Uterus (tissue), 4 donors: ENCODE data around the gene PRPF19. TPM values are rescaled to one million over a fixed set of nuclear protein-coding genes. Genes with fewer than 3 reads are reported as not detected.

Experiments
- DNase-seq, 2 donors: peaks; one replicate each; pipeline ENCODE4 v3.0.0-alpha.2; 2019 to 2020
- H3K27ac ChIP-seq, 2 donors: fragments of 200-600 bp; sonication (generic); 1 replicate in 1 of 2; 2 replicates in 1 of 2; pipeline ENCODE4 v1.5.1; 2016 to 2018
- H3K27me3 ChIP-seq, 2 donors: fragments of 200-600 bp; sonication (generic); one replicate each; pipeline ENCODE4 v1.5.1; 2018 to 2019; ENCODE audit warnings: control low read depth in 1 of 2
- H3K36me3 ChIP-seq, 2 donors: fragments of 200-600 bp; sonication (generic); one replicate each; pipeline ENCODE4 v1.5.1; 2019; ENCODE audit warnings: control low read depth in 1 of 2
- H3K4me1 ChIP-seq, 2 donors: fragments of 200-600 bp; sonication (generic); one replicate each; pipeline ENCODE4 v1.5.1; 2018 to 2019; ENCODE audit warnings: control low read depth in 1 of 2
- H3K4me3 ChIP-seq, 2 donors: fragments of 200-600 bp; sonication (generic); 1 replicate in 1 of 2; 2 replicates in 1 of 2; pipeline ENCODE4 v1.5.1; 2018 to 2019; ENCODE audit warnings: mild to moderate bottlenecking in 1 of 2
- H3K9me3 ChIP-seq, 2 donors: fragments of 200-600 bp; sonication (generic); one replicate each; pipeline ENCODE4 v1.5.1; 2019; ENCODE audit warnings: control low read depth in 1 of 2
- CTCF ChIP-seq, 4 experiments: fragments of 200-600 bp in 2 of 4; fragments of 450-650 bp in 2 of 4; sonication (generic) in 2 of 4; IDR thresholded peaks; one replicate each; pipeline ENCODE4 v1.5.1; 2016 to 2019; ENCODE audit warnings: antibody characterized with exemption in 4 of 4, mild to moderate bottlenecking in 2 of 4, moderate library complexity in 1 of 4
- POLR2A ChIP-seq, 2 donors: fragments of 450-650 bp; IDR thresholded peaks; one replicate each; pipeline ENCODE4 v1.6.1; 2016; ENCODE audit warnings: antibody characterized with exemption in 2 of 2, mild to moderate bottlenecking in 1 of 2, moderate library complexity in 1 of 2
- intact Hi-C: fragments of 100-400 bp; cut with DNase I; formaldehyde crosslinking; loops from one replicate; pipeline ENCODE4 v1.15.1; 2023; ENCODE audit warnings: low total_unique reads
- total RNA-seq, 4 donors: library from RNA; depleted of rRNA in 3 of 4; stranded (reverse); fragments of >200 nt in 3 of 4; gene quantifications; one replicate each; pipeline versions ENCODE4 v1.1.0 to v1.2.4, GENCODE V29; 2014 to 2023
- donor health status: DM: yes; HTN: yes; CAD: no.

The PRPF19 gene
- total RNA-seq, 4 donors from 2014 or later, result 19.4 to 70.1 (median 50.2) TPM

GRCh38 chr11:60927061-60927592 is 20.7 kb upstream of the PRPF19 start:
- no peaks in the 10 kb centered on the region for H3K27me3 ChIP-seq
- peaks cover 0 to 21% of the 10 kb centered on the region in 2 donors for H3K4me1 ChIP-seq
- TF ChIP-seq CTCF (IDR thresholded peaks at IDR 0.05), result no peak
- no peak for TF ChIP-seq POLR2A (IDR thresholded peaks at IDR 0.05)
- intact Hi-C loops, result no loop called here
- no peak for DNase-seq
- no peak overlapping the region for H3K4me3 ChIP-seq
- H3K36me3 ChIP-seq, result no peaks in the 10 kb centered on the region
- no peak overlapping the region for H3K27ac ChIP-seq
- H3K9me3 ChIP-seq, result no peaks in the 10 kb centered on the region

GRCh38 chr11:60926500-60926899 is 20.1 kb upstream of the PRPF19 start:
- Histone ChIP-seq H3K9me3 (no peaks in the 10 kb centered on the region), H3K27me3 (no peaks in the 10 kb centered on the region), H3K4me1 (peaks cover 0 to 21% of the 10 kb centered on the region in 2 donors), H3K27ac (no peak overlapping the region), H3K36me3 (no peaks in the 10 kb centered on the region), H3K4me3 (no peak overlapping the region)
- intact Hi-C loops, result no loop called here
- TF ChIP-seq CTCF (IDR thresholded peaks at IDR 0.05) (no peak), POLR2A (IDR thresholded peaks at IDR 0.05) (no peak)
- DNase-seq, result no peak

GRCh38 chr11:60925868-60926267 is 19.5 kb upstream of the PRPF19 start:
- H3K9me3 ChIP-seq, result no peaks in the 10 kb centered on the region
- peaks cover 0 to 21% of the 10 kb centered on the region in 2 donors for H3K4me1 ChIP-seq
- intact Hi-C loops, result no loop called here
- no peak overlapping the region for H3K4me3 ChIP-seq
- no peaks in the 10 kb centered on the region for H3K27me3 ChIP-seq
- TF ChIP-seq CTCF (IDR thresholded peaks at IDR 0.05) (no peak), POLR2A (IDR thresholded peaks at IDR 0.05) (no peak)
- H3K36me3 ChIP-seq, result no peaks in the 10 kb centered on the region
- H3K27ac ChIP-seq, result no peak overlapping the region
- no peak for DNase-seq

- TF ChIP-seq POLR2A (IDR thresholded peaks at IDR 0.05), result no peak
- no peak for TF ChIP-seq CTCF (IDR thresholded peaks at IDR 0.05)
- H3K9me3 ChIP-seq, result no peaks in the 10 kb centered on the region
- peaks cover 0 to 21% of the 10 kb centered on the region in 2 donors for H3K4me1 ChIP-seq
- H3K4me3 ChIP-seq, result peak overlapping the region; percentile 43 to 61
- H3K36me3 ChIP-seq, result no peaks in the 10 kb centered on the region
- intact Hi-C loops, result no loop called here
- H3K27ac ChIP-seq, result no peak overlapping the region
- DNase-seq, result no peak
- H3K27me3 ChIP-seq, result no peaks in the 10 kb centered on the region
Observed at GRCh38 chr11:60924906-60925853, 18.8 kb upstream of the PRPF19 start.
